ENCODE measurements around the gene TRANK1. TPM values are rescaled to one million over a fixed set of nuclear protein-coding genes. Genes with fewer than 3 reads are reported as not detected.
A peak's percentile ranks its signal among the peaks of the same experiment; 100 is the strongest.
"Not testable (repeated sequence)": the region's sequence is repeated elsewhere in the genome, so short reads cannot be mapped to it uniquely, and the experiment has no call there.

Gene TRANK1
- total RNA-seq, 1 experiment from 2014 or later = 10.5 TPM

DNA sequence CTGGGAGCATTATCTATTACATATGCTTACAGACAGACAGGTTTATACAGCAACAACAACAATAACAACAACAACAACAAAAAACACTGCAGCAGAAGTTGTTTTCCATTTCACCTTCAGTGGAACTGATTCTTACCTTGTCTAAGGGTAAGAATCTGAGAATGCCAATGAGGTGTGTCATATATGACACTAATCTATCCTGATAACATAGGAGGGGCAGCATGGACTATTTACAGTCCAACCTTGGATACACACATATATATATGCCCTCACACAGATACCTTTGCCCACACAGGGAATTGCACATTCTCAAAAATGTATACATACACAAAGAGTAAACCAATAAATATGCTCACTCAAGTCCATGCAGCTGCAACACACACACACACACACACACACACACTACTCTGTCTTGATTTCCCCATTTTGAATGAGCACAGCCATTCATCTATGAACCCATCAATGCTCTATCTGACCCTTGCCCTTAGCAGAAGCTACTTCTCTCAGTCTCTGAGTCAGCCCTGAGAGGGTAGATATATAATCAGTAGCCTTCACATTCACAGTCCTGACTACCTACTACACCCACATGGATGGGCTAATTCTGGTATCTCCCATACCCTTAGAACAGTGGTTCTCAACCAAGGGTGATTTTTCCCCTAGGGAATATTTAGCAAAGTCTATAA lies 9.7 kb upstream of the TRANK1 start:
- no peak for ATAC-seq
- Mint-ChIP-seq H3K4me3 (no peak overlapping the region), H3K27ac (no peak overlapping the region), H3K27me3 (ENCODE audit: low read depth) (no peaks in the 10 kb centered on the region), H3K4me1 (peaks cover 13% of the 10 kb centered on the region; the same call in 1 of the 2 replicates), H3K9me3 (peaks cover under 1% of the 10 kb centered on the region; the same call in 1 of the 2 replicates), H3K36me3 (no peaks in the 10 kb centered on the region)
- no peak for DNase-seq (ENCODE audit: low spot score)
- TF ChIP-seq ESRRA (CRISPR knock-in tag; IDR thresholded peaks at IDR 0.05; ENCODE audit: borderline replicate concordance) (no peak), HMGXB4 (CRISPR knock-in tag; IDR thresholded peaks at IDR 0.05) (no peak), TEAD1 (CRISPR knock-in tag; IDR thresholded peaks at IDR 0.05) (no peak)
- TF ChIP-seq, protein P1, sequence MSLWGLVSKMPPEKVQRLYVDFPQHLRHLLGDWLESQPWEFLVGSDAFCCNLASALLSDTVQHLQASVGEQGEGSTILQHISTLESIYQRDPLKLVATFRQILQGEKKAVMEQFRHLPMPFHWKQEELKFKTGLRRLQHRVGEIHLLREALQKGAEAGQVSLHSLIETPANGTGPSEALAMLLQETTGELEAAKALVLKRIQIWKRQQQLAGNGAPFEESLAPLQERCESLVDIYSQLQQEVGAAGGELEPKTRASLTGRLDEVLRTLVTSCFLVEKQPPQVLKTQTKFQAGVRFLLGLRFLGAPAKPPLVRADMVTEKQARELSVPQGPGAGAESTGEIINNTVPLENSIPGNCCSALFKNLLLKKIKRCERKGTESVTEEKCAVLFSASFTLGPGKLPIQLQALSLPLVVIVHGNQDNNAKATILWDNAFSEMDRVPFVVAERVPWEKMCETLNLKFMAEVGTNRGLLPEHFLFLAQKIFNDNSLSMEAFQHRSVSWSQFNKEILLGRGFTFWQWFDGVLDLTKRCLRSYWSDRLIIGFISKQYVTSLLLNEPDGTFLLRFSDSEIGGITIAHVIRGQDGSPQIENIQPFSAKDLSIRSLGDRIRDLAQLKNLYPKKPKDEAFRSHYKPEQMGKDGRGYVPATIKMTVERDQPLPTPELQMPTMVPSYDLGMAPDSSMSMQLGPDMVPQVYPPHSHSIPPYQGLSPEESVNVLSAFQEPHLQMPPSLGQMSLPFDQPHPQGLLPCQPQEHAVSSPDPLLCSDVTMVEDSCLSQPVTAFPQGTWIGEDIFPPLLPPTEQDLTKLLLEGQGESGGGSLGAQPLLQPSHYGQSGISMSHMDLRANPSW (CRISPR knock-in tag; conservative IDR thresholded peaks at IDR 0.05; ENCODE audit: low read depth) = no peak
- ChIA-PET CTCF (interaction anchor here (0.5 to 2.2 kb wide), 4 partner anchors 11 to 86 kb away, joined by 3 to 8 read pairs (median 3); no protein-coding TSS in a partner anchor), POLR2A (no interaction called here)

DNA sequence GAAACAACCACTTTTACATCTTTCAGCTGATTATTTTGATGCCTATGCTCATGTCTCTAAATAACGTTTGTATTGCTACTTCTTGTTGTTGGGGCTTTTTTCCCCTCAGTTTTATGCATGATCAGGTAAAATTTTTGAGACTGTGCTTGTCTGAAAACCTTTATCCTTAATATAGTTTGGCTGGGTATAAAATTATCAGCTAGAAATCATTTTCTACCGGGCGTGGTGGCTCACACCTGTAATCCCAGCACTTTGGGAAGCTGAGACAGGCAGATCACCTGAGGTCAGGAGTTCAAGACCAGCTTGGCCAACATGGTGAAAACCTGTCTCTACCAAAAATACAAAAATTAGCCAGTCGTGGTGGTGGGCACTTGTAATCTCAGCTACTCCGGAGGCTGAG lies 3.0 kb upstream of the TRANK1 start:
- POLR2A ChIA-PET; DNase-seq (ENCODE audit: low spot score); ATAC-seq; H3K27ac Mint-ChIP-seq; H3K4me3 Mint-ChIP-seq: not testable (repeated sequence)
- Mint-ChIP-seq H3K9me3 (peaks cover 26% of the 10 kb centered on the region), H3K36me3 (peaks cover 19% of the 10 kb centered on the region), H3K27me3 (ENCODE audit: low read depth) (peaks cover 43% of the 10 kb centered on the region), H3K4me1 (peaks cover 16% of the 10 kb centered on the region)
- CTCF ChIA-PET = interaction anchor here (2.1 kb wide), 1 partner anchor 11 kb away, joined by 7 read pairs; no protein-coding TSS in a partner anchor

DNA sequence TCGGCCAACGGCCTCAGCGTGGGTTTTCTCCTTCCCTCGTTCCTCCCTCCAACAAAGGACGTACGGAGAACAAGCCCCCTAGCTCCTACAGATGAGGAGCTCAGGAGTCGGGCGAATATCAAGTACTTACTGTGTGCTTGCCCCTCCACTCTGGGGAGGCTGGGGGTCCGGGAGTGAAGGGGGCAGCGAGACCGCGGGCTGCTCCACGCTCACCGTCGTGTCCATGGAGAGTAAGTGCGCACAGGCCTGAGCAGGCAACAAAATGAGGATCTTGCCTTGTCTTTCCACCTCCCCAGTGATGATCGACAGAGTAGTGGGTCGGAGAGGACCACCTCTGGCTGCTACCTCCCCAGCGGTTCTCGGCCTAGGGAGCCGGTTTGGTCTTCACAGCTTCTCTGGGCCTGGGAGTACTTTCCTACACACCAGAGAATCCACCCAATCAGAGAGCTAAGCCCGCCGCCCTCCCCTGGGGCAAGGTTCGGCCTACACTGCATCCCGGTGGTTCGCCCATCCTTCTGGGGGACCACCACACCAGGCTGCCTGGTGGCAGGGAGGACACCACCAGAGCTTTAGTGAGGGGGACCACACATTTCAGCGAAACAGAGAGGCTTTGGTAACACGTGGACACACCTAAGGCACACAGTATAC lies 603 bp upstream of the TRANK1 start:
- DNase-seq (ENCODE audit: low spot score) = no peak
- TF ChIP-seq ZNF416 (CRISPR knock-in tag; IDR thresholded peaks at IDR 0.05) (no peak), NFYB (CRISPR knock-in tag; conservative IDR thresholded peaks at IDR 0.05; ENCODE audit: low read depth) (no peak; the same call in 1 of the 2 replicates), ZNF425 (CRISPR knock-in tag; conservative IDR thresholded peaks at IDR 0.05) (no peak), MYBL2 (CRISPR knock-in tag; IDR thresholded peaks at IDR 0.05) (0 out of 2 replicates have a peak, but pooled peaks have one; percentile 10), CREB1 (CRISPR knock-in tag; IDR thresholded peaks at IDR 0.05) (no peak), KAT7 (CRISPR knock-in tag; IDR thresholded peaks at IDR 0.05; ENCODE audit: borderline replicate concordance) (no peak), RELA (CRISPR knock-in tag; IDR thresholded peaks at IDR 0.05; ENCODE audit: borderline replicate concordance) (no peak)
- TF ChIP-seq, protein P2, sequence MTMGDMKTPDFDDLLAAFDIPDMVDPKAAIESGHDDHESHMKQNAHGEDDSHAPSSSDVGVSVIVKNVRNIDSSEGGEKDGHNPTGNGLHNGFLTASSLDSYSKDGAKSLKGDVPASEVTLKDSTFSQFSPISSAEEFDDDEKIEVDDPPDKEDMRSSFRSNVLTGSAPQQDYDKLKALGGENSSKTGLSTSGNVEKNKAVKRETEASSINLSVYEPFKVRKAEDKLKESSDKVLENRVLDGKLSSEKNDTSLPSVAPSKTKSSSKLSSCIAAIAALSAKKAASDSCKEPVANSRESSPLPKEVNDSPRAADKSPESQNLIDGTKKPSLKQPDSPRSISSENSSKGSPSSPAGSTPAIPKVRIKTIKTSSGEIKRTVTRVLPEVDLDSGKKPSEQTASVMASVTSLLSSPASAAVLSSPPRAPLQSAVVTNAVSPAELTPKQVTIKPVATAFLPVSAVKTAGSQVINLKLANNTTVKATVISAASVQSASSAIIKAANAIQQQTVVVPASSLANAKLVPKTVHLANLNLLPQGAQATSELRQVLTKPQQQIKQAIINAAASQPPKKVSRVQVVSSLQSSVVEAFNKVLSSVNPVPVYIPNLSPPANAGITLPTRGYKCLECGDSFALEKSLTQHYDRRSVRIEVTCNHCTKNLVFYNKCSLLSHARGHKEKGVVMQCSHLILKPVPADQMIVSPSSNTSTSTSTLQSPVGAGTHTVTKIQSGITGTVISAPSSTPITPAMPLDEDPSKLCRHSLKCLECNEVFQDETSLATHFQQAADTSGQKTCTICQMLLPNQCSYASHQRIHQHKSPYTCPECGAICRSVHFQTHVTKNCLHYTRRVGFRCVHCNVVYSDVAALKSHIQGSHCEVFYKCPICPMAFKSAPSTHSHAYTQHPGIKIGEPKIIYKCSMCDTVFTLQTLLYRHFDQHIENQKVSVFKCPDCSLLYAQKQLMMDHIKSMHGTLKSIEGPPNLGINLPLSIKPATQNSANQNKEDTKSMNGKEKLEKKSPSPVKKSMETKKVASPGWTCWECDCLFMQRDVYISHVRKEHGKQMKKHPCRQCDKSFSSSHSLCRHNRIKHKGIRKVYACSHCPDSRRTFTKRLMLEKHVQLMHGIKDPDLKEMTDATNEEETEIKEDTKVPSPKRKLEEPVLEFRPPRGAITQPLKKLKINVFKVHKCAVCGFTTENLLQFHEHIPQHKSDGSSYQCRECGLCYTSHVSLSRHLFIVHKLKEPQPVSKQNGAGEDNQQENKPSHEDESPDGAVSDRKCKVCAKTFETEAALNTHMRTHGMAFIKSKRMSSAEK (CRISPR knock-in tag; IDR thresholded peaks at IDR 0.05; ENCODE audit: borderline replicate concordance) = no peak
- ChIA-PET POLR2A (interaction anchor here (0.7 to 2.2 kb wide), 4 partner anchors 13 to 47 kb away, joined by 4 to 11 read pairs (median 6); partner anchors contain the start of genes EPM2AIP1 and MLH1), CTCF (interaction anchor here (0.7 to 4.5 kb wide), 9 partner anchors 9 to 153 kb away, joined by 3 to 55 read pairs (median 4); no protein-coding TSS in a partner anchor)
- H3K9me3 Mint-ChIP-seq = peaks cover 26% of the 10 kb centered on the region
- H3K4me3 Mint-ChIP-seq = peak overlapping the region; percentile 75
- ATAC-seq = peak; percentile 11
- H3K36me3 Mint-ChIP-seq = peaks cover 19% of the 10 kb centered on the region
- H3K27me3 Mint-ChIP-seq (ENCODE audit: low read depth) = peaks cover 54% of the 10 kb centered on the region
- no peak overlapping the region for H3K27ac Mint-ChIP-seq
- peaks cover 26% of the 10 kb centered on the region for H3K4me1 Mint-ChIP-seq

Measured in WTC11 (cell line).